ENCODE data around the gene SLC35G3. TPM values are rescaled to one million over a fixed set of nuclear protein-coding genes. Genes with fewer than 3 reads are reported as not detected.

The SLC35G3 gene
- polyA plus RNA-seq, 1 donor (not counting 4 experiments of a cell fraction or from before 2014, with no cell fraction given) = not detected

DNA sequence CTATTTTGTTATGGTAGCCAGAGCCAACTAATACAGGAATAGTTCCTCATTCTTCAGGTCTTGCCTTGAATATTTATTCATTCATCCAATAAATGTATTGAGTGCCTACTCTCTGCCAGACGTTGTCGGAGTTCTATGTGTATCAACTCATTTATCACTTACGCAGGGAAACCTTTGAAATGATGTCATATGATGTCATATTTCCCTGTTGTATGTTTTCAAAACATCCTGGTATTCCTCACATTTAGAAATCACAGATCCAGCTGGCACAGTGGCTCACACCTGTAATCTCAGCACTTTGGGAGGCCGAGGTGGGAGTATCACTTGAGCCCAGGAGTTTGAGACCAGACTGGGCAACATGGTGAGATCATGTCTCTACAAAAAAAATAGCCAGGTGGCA lies 49.4 kb downstream of the SLC35G3 start:
- Histone ChIP-seq H3K4me2 (ENCODE audit: control insufficient read depth, extremely low read depth, insufficient read depth, low read depth, low read length) (no peak overlapping the region), H3K27ac (ENCODE audit: control insufficient read depth, insufficient read depth, low read length) (no peak overlapping the region), H3K79me2 (ENCODE audit: control insufficient read depth, insufficient read depth, low read length) (peaks cover 20% of the 10 kb centered on the region), H3K4me1 (ENCODE audit: control insufficient read depth, extremely low read depth, insufficient read depth, low read length) (peaks cover 4% of the 10 kb centered on the region), H3K36me3 (ENCODE audit: control insufficient read depth in 2 of 2, extremely low read depth in 1 of 2, insufficient read depth in 2 of 2, low read length in 2 of 2) (peaks cover 1% of the 10 kb centered on the region in 2 experiments), H2AFZ (ENCODE audit: control insufficient read depth, low read length) (no peak overlapping the region), H3K4me3 (ENCODE audit: control insufficient read depth in 2 of 3, extremely low read depth in 1 of 3, insufficient read depth in 2 of 3, low read depth in 1 of 3, low read length in 3 of 3) (no peak overlapping the region), H3K27me3 (ENCODE audit: control insufficient read depth, extremely low read depth, insufficient read depth, low read length) (peaks cover 5% of the 10 kb centered on the region), H3K9me1 (ENCODE audit: control insufficient read depth, extremely low read depth, insufficient read depth, low read length) (no peaks in the 10 kb centered on the region), H4K20me1 (ENCODE audit: control insufficient read depth, extremely low read depth, insufficient read depth, low read length) (no peaks in the 10 kb centered on the region), H3K9ac (ENCODE audit: control insufficient read depth, extremely low read depth, insufficient read depth, low read length) (no peak overlapping the region), H3K9me3 (ENCODE audit: control insufficient read depth, low read depth, low read length) (no peaks in the 10 kb centered on the region)
- no peak for TF ChIP-seq EZH2 (IDR thresholded peaks at IDR 0.05; ENCODE audit: low read length)
- TF ChIP-seq, protein P1, sequence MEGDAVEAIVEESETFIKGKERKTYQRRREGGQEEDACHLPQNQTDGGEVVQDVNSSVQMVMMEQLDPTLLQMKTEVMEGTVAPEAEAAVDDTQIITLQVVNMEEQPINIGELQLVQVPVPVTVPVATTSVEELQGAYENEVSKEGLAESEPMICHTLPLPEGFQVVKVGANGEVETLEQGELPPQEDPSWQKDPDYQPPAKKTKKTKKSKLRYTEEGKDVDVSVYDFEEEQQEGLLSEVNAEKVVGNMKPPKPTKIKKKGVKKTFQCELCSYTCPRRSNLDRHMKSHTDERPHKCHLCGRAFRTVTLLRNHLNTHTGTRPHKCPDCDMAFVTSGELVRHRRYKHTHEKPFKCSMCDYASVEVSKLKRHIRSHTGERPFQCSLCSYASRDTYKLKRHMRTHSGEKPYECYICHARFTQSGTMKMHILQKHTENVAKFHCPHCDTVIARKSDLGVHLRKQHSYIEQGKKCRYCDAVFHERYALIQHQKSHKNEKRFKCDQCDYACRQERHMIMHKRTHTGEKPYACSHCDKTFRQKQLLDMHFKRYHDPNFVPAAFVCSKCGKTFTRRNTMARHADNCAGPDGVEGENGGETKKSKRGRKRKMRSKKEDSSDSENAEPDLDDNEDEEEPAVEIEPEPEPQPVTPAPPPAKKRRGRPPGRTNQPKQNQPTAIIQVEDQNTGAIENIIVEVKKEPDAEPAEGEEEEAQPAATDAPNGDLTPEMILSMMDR (optimal IDR thresholded peaks at IDR 0.05 in 1 of 3, IDR thresholded peaks at IDR 0.05 in 1 of 3, conservative IDR thresholded peaks at IDR 0.05 in 1 of 3; ENCODE audit: extremely low read depth in 1 of 3, insufficient read depth in 2 of 3, low read length in 3 of 3) = no peak
- no peak for DNase-seq (ENCODE audit: low read depth, low spot score)
- FAIRE-seq = no peak
- dilution Hi-C loops (cut with MboI; ENCODE audit: extremely low pct_ligation_motif_present, low sequenced_read_pairs) = no loop called here

Other genes starting within 250 kb of the SLC35G3 start
- 0.65 to 1.4 TPM (median 1.1 TPM) in 3 replicates for gene CCT6B, start 232.9 kb downstream of the SLC35G3 start, polyA plus RNA-seq
- gene ZNF830, start 232.9 kb downstream of the SLC35G3 start, polyA plus RNA-seq = 5.5 to 10.3 TPM (median 7.5 TPM) in 3 replicates
- 18.0 to 29.3 TPM (median 24.5 TPM) in 3 replicates for gene LIG3, start 213.9 kb downstream of the SLC35G3 start, polyA plus RNA-seq
- gene RFFL, start 130.7 kb downstream of the SLC35G3 start, polyA plus RNA-seq = 10.7 to 17.0 TPM (median 13.5 TPM) in 3 replicates
- gene RAD51D, start 74.5 kb downstream of the SLC35G3 start, polyA plus RNA-seq = 2.7 to 8.2 TPM (median 4.9 TPM) in 3 replicates
- gene FNDC8, start 72.8 kb downstream of the SLC35G3 start, polyA plus RNA-seq = not detected in 3 replicates
- gene NLE1, start 52.1 kb downstream of the SLC35G3 start, polyA plus RNA-seq = 13.5 to 18.6 TPM (median 16.0 TPM) in 3 replicates
- 0.03 to 0.04 TPM in 2 of 3 replicates, not detected in the other for gene UNC45B, start 46.6 kb downstream of the SLC35G3 start, polyA plus RNA-seq
- 51.4 to 101 TPM (median 79.9 TPM) in 3 replicates for gene SLFN5, start 48.7 kb upstream of the SLC35G3 start, polyA plus RNA-seq
- 1.4 to 5.0 TPM (median 3.5 TPM) in 3 replicates for gene SLFN11, start 179.2 kb upstream of the SLC35G3 start, polyA plus RNA-seq
- 9.8 to 15.2 TPM (median 11.5 TPM) in 3 replicates for gene SLFN12, start 238.1 kb upstream of the SLC35G3 start, polyA plus RNA-seq

All from keratinocyte (primary cell).